ENCODE measurements around the gene MED13L.

The MED13L gene

GRCh38 chr12:115988625-115989563, 288.6 kb downstream of the MED13L start:
- H3K4me3 ChIP-seq (ENCODE audit: severe bottlenecking): no peak overlapping the region
- H3K27me3 ChIP-seq (ENCODE audit: insufficient read depth, poor library complexity, severe bottlenecking): no peaks in the 10 kb centered on the region
- H3K27ac ChIP-seq (ENCODE audit: poor library complexity, severe bottlenecking): no peak overlapping the region
- H3K4me1 ChIP-seq (ENCODE audit: insufficient read depth, poor library complexity, severe bottlenecking): no peaks in the 10 kb centered on the region
- H3K36me3 ChIP-seq (ENCODE audit: low read depth): peaks cover 48% of the 10 kb centered on the region
- DNase-seq (ENCODE audit: low spot score) (no peak), ATAC-seq (ENCODE audit: low read depth) (no peak)
- no peak for TF ChIP-seq CTCF (IDR thresholded peaks at IDR 0.05; ENCODE audit: poor library complexity, severe bottlenecking)
- no peaks in the 10 kb centered on the region for H3K9me3 ChIP-seq (ENCODE audit: severe bottlenecking)

GRCh38 chr12:115988212-115988611, 289.3 kb downstream of the MED13L start:
- Histone ChIP-seq H3K4me1 (ENCODE audit: insufficient read depth, poor library complexity, severe bottlenecking) (no peaks in the 10 kb centered on the region), H3K9me3 (ENCODE audit: severe bottlenecking) (no peaks in the 10 kb centered on the region), H3K27ac (ENCODE audit: poor library complexity, severe bottlenecking) (no peak overlapping the region), H3K27me3 (ENCODE audit: insufficient read depth, poor library complexity, severe bottlenecking) (no peaks in the 10 kb centered on the region), H3K36me3 (ENCODE audit: low read depth) (peaks cover 48% of the 10 kb centered on the region), H3K4me3 (ENCODE audit: severe bottlenecking) (no peak overlapping the region)
- DNase-seq (ENCODE audit: low spot score): no peak
- no peak for TF ChIP-seq CTCF (IDR thresholded peaks at IDR 0.05; ENCODE audit: poor library complexity, severe bottlenecking)
- ATAC-seq (ENCODE audit: low read depth): no peak

- no peaks in the 10 kb centered on the region for H3K27me3 ChIP-seq (ENCODE audit: insufficient read depth, poor library complexity, severe bottlenecking)
- no peak overlapping the region for H3K4me3 ChIP-seq (ENCODE audit: severe bottlenecking)
- H3K36me3 ChIP-seq (ENCODE audit: low read depth): peaks cover 48% of the 10 kb centered on the region
- no peaks in the 10 kb centered on the region for H3K4me1 ChIP-seq (ENCODE audit: insufficient read depth, poor library complexity, severe bottlenecking)
- DNase-seq (ENCODE audit: low spot score): no peak
- ATAC-seq (ENCODE audit: low read depth): no peak
- H3K9me3 ChIP-seq (ENCODE audit: severe bottlenecking): no peaks in the 10 kb centered on the region
- TF ChIP-seq CTCF (IDR thresholded peaks at IDR 0.05; ENCODE audit: poor library complexity, severe bottlenecking): no peak
- H3K27ac ChIP-seq (ENCODE audit: poor library complexity, severe bottlenecking): no peak overlapping the region
These were observed 292.9 kb downstream of the MED13L start for GRCh38 chr12:115984616-115985015.

- ATAC-seq (ENCODE audit: low read depth): no peak
- no peak for DNase-seq (ENCODE audit: low spot score)
- TF ChIP-seq CTCF (IDR thresholded peaks at IDR 0.05; ENCODE audit: poor library complexity, severe bottlenecking): peak; percentile 27
- H3K27ac ChIP-seq (ENCODE audit: poor library complexity, severe bottlenecking): no peak overlapping the region
- no peaks in the 10 kb centered on the region for H3K27me3 ChIP-seq (ENCODE audit: insufficient read depth, poor library complexity, severe bottlenecking)
- no peaks in the 10 kb centered on the region for H3K9me3 ChIP-seq (ENCODE audit: severe bottlenecking)
- no peaks in the 10 kb centered on the region for H3K4me1 ChIP-seq (ENCODE audit: insufficient read depth, poor library complexity, severe bottlenecking)
- peaks cover 57% of the 10 kb centered on the region for H3K36me3 ChIP-seq (ENCODE audit: low read depth)
- no peak overlapping the region for H3K4me3 ChIP-seq (ENCODE audit: severe bottlenecking)
These were observed 294.2 kb downstream of the MED13L start for GRCh38 chr12:115983226-115983798.

- DNase-seq (ENCODE audit: low spot score) (no peak), ATAC-seq (ENCODE audit: low read depth) (no peak)
- Histone ChIP-seq H3K27me3 (ENCODE audit: insufficient read depth, poor library complexity, severe bottlenecking) (no peaks in the 10 kb centered on the region), H3K27ac (ENCODE audit: poor library complexity, severe bottlenecking) (no peak overlapping the region), H3K4me1 (ENCODE audit: insufficient read depth, poor library complexity, severe bottlenecking) (no peaks in the 10 kb centered on the region), H3K36me3 (ENCODE audit: low read depth) (peaks cover 32% of the 10 kb centered on the region), H3K9me3 (ENCODE audit: severe bottlenecking) (no peaks in the 10 kb centered on the region), H3K4me3 (ENCODE audit: severe bottlenecking) (no peak overlapping the region)
- no peak for TF ChIP-seq CTCF (IDR thresholded peaks at IDR 0.05; ENCODE audit: poor library complexity, severe bottlenecking)
These were observed 297.2 kb downstream of the MED13L start for GRCh38 chr12:115980339-115980738.
